Suprapubic skin (tissue), 3 donors: ENCODE measurements around the gene LDLRAD4.

Experiments used
- EP300 ChIP-seq: sonication (generic); formaldehyde crosslinking; IDR thresholded peaks from one replicate; pipeline ENCODE4 v1.6.1; 2017; ENCODE audit warnings: antibody characterized with exemption
- POLR2A ChIP-seq, 2 donors: fragments of 450-650 bp; IDR thresholded peaks; one replicate each; pipeline ENCODE4 v1.6.1; 2017; ENCODE audit warnings: antibody characterized with exemption in 2 of 2, mild to moderate bottlenecking in 2 of 2, moderate library complexity in 2 of 2
- TF ChIP-seq, protein P1 (sequence below), 2 donors: fragments of 200-600 bp in 1 of 2; fragments of 450-650 bp in 1 of 2; sonication (generic) in 1 of 2; IDR thresholded peaks; one replicate each; pipeline ENCODE4 v1.5.1; 2016 to 2019; ENCODE audit warnings: antibody characterized with exemption in 2 of 2, mild to moderate bottlenecking in 1 of 2, moderate library complexity in 1 of 2

DNA sequence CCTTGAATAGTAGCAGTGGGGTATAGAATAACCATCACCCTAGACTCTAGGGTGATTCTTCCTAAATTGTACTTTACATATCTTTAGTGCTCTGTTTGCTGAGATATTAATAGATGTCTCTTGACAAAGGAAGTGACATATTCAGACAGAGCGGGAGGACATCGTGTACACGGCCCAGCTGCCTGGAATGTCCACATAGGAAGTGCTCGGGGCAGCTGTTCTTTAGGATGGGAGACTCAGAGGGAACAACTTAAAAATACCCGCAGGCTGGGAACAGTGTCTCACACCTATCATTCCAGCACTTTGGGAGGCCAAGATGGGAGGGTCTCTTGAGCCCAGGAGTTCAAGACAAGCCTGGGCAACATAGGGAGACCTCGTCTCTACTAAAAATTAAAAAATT lies 301.7 kb downstream of the LDLRAD4 start:
- TF ChIP-seq, protein P1, sequence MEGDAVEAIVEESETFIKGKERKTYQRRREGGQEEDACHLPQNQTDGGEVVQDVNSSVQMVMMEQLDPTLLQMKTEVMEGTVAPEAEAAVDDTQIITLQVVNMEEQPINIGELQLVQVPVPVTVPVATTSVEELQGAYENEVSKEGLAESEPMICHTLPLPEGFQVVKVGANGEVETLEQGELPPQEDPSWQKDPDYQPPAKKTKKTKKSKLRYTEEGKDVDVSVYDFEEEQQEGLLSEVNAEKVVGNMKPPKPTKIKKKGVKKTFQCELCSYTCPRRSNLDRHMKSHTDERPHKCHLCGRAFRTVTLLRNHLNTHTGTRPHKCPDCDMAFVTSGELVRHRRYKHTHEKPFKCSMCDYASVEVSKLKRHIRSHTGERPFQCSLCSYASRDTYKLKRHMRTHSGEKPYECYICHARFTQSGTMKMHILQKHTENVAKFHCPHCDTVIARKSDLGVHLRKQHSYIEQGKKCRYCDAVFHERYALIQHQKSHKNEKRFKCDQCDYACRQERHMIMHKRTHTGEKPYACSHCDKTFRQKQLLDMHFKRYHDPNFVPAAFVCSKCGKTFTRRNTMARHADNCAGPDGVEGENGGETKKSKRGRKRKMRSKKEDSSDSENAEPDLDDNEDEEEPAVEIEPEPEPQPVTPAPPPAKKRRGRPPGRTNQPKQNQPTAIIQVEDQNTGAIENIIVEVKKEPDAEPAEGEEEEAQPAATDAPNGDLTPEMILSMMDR (IDR thresholded peaks at IDR 0.05), result no peak
- TF ChIP-seq EP300 (no peak), POLR2A (IDR thresholded peaks at IDR 0.05) (no peak)
